Fibroblast of skin of back (primary cell): Measurements from ENCODE around the gene PPARA.

Source experiments
- DNase-seq: peaks from one replicate; pipeline ENCODE4 v3.0.0-alpha.2; 2013

The PPARA gene

DNA sequence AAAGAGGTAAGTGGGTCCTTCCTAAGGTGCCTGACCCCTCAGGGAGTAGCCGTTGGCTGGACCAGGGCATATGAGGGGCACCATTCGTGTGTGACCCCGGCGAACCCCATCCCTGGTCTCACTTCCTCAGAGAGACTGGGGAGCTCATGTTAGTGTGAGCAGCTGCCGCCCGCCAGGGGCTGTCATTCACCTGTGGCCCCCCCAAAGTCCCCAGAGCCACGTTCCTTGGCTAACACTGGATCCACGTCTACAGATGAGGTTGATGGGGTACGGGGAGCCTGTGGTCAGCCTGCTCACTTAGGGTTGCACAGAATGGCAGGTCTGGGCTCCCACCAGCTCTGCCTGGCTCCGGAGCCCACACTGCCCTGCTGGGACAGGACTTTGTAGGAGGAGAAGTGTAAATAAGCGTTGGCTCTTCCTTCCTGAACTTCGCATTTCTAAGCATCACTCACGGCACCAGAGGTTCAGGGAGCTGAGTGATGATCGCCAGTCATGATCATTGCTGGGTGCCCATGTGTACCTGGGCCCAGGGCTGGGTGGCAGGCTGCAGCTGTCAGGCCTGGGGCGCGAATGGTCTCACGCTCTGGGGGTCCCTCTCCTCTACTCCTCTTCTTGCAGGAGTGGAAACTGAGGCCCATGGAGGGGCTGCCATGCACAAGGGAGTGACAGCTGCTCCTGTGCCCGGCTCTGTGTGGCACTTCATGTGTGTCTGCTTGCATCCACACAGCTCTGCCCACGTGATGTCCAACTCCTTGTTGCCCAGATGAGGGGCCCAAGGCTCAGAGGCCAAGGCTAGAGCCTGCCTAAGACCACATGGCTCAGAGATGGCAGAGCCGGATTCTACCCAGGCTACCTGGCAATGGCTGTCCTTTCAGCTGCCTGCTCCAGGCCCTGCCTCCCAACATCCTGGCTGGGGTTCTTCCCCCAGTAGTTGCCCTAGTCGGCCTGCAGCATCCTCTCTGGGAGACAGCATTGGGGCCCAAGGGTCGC, 128.6 kb downstream of the PPARA start:
- DNase-seq: no peak

DNA sequence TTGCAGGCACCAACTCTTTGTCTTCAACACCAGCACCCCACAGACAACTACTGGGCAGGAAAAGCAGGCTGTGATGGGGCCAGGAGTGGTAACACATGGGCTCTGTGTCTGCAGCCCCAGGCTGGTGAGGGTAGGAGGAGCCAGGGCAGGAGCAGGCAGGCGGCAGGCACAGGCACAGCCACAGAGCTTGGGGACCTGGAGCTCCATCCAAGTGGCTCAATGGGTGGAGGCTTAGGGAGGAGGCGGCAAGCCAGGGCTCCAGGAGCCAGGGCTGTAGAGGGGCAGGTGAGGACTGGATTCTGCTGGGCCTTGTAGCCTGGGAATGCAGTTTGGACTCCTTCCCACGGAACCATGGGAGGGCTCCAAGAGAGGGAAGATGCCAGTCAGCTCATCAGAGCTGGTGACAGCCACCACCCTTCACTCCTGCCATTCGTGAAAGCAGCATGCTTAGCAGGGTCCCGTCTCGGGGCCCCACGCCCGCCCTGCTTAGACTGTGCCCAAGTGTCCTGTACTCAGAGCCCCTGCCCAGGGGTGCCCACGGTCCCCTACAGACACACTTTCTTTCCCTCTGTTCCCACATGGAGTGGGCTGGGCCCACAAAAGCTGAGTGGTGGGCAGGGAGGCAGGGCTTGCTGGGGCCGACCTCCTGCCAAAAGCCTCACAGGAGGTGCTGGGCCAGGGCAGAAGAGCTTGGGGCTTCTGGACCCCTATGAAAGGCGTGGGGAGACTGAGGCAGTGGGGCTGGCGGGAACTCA, 129.9 kb downstream of the PPARA start:
- no peak for DNase-seq

DNA sequence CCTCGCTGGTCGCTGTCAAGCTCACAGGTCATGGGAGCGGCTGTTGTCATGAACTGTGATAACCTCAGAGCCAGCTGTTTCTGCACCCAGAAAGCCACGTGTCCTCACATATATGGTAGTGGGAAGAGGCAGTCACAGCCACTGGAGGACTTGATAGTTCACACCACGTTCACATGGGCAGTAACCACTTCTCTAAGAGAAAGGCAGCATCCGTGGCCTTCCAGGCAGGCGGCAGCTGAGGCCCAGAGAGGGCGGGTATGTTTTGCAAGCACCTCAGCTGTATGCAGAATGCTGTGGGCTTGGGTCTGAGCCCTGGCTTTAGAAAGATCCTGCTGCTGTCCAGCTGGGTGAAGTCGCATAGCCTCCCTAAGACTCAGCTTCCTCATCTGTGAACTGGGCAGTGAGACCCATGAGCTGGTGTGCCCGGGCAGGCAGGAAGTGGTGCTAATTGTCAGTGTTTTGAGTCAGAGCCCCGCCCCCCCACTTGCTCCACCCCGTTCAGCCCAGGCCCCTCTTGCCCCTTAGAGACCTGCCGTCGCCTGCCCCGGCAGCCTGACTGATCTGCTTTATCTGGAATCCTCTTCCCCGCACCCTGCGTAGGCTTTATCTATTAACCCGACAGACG, 130.8 kb downstream of the PPARA start:
- no peak for DNase-seq

- DNase-seq: no peak
These were observed 131.7 kb downstream of the PPARA start for GRCh38 chr22:46281866-46282678.

- peak; percentile 73 for DNase-seq
These were observed 135.7 kb downstream of the PPARA start for GRCh38 chr22:46286006-46286405.

- DNase-seq: no peak
These were observed 136.9 kb downstream of the PPARA start for GRCh38 chr22:46286941-46287872.

- DNase-seq: no peak
These were observed 137.8 kb downstream of the PPARA start for GRCh38 chr22:46287873-46288751.

DNA sequence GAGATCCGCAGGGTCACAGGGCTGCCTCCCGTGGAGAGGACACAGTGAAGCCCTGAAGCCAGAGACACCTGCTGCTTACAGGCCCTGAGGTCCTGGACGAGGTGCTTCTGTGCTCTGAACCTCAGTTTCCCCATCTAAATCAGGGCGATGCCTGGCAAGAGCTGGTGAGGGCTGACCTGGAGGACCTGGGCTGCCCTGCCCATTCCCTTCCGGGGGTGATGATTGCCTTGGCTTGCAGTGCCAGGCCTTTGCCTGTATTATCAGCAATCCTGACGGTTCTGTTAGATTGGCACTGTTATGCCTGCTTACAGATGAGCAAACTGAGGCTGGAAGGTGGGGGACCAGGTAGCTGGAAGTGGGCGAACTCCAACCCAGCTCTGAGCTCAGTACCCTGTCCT, 138.5 kb downstream of the PPARA start:
- DNase-seq: no peak

DNA sequence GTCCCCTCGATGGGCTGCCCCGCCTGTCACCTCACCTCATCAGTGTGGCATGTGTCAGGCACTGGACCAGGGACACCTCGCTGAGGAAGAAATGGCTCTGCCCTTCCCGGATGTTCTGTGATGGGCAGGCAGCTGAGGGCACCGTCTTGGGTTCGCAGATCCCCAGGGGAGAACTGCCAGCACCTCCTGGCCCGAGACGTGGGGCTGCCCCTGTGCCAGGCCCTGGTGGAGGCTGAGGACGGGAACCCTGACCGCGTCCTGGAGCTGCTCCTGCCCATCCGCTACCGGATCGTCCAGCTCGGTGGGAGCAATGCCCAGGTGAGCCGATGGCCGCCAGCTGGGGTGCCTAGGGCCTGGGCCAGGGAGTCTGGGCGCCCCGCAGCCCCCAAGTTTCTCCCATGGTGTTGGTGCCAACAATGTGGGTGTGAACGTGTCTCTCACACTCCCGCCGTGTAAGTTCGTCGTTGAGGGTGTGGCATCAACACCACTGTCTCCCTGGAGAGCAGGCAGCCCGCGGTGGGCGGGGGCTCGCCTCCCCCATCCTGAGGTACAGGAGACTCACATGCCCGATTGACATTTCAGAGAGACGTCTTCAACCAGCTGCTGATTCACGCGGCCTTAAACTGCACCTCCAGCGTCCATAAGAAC, 139.0 kb downstream of the PPARA start:
- no peak for DNase-seq

DNA sequence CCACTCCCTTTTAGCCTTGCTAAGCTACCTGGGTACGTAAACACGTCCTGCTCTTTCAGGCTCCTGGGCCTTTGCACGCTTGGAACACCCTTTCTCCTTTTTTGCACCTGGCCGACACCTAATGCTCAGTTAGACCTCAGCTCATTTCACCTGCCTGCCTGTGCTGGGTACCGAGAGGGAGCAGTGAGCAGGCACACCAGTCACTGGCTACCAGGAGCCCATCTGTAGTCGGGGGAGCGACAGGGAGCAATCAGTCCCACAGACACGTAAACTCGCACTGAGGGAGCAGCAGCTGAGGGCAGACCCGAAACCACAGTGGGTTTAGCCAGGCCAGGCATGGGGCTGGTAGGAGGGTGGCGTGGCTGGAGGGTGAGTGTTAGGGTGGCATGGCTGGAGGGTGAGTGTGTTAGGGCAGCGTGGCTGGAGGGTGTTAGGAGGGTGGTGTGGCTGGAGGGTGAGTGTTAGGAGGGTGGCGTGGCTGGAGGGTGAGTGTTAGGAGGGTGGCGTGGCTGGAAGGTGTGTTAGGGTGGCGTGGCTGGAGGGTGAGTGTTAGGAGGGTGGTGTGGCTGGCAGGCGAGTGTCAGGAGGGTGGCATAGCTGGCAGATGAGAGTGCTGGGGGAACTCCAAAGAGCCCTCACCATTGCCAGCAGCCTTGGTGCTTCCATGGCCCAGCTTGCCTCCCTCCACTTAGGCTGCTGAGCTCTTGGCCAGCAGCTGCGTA, 140.0 kb downstream of the PPARA start:
- DNase-seq: no peak

- DNase-seq: no peak
These were observed 140.8 kb downstream of the PPARA start for GRCh38 chr22:46290843-46291785.

DNA sequence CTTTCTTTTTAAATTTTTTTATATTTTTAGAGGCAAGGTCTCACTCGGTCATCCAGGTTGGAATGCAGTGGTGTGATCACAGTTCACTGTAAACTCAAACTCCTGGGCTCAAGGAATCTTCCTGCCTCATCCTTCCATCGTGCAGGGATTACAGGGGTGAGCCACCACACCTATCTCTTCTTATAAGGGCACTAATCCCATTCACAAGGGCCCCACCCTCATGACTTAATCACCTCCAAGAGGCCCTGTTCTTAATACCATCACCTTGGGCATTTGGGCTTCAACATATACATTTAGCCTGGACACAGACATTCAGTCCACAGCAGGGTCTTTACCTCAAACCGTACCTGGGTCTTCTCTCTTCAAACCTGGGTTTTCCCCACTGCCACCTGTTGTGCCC, 141.8 kb downstream of the PPARA start:
- DNase-seq: no peak

GRCh38 chr22:46292732-46293131, 142.4 kb downstream of the PPARA start:
- no peak for DNase-seq
